GM20000 (cell line): ENCODE data around the gene ATP13A5.

ENCODE experiments used
- DNase-seq: peaks from one replicate; pipeline ENCODE4 v3.0.0; 2012; ENCODE audit warnings: low spot score
- CTCF ChIP-seq: IDR thresholded peaks from 2 replicates; pipeline ENCODE4 v1.5.1; 2012; ENCODE audit warnings: mild to moderate bottlenecking, control low read depth; ENCODE audit errors: extremely low read depth, missing control alignments

The ATP13A5 gene

GRCh38 chr3:193375614-193376013 is 2.9 kb downstream of the ATP13A5 start:
- DNase-seq, result no peak
- no peak for TF ChIP-seq CTCF

GRCh38 chr3:193372783-193373182 is 5.8 kb downstream of the ATP13A5 start:
- TF ChIP-seq CTCF, result no peak
- peak; percentile 8 for DNase-seq

GRCh38 chr3:193367868-193368267 is 10.7 kb downstream of the ATP13A5 start:
- no peak for DNase-seq
- no peak for TF ChIP-seq CTCF

GRCh38 chr3:193357291-193357690 is 21.3 kb downstream of the ATP13A5 start:
- TF ChIP-seq CTCF, result no peak
- no peak for DNase-seq

GRCh38 chr3:193354423-193354822 is 24.1 kb downstream of the ATP13A5 start:
- TF ChIP-seq CTCF, result no peak
- DNase-seq, result no peak

GRCh38 chr3:193350744-193351143 is 27.8 kb downstream of the ATP13A5 start:
- no peak for DNase-seq
- no peak for TF ChIP-seq CTCF

- TF ChIP-seq CTCF, result no peak
Measured at GRCh38 chr3:193348686-193349085, 29.9 kb downstream of the ATP13A5 start.

More at GRCh38 chr3:193348686-193349085, 29.9 kb downstream of the ATP13A5 start:
- no peak for DNase-seq
